Measurements from ENCODE around the gene FBRSL1. TPM values are rescaled to one million over a fixed set of nuclear protein-coding genes. Genes with fewer than 3 reads are reported as not detected.

FBRSL1 gene
- total RNA-seq, 1 donor from 2014 or later, result 26.1 TPM

DNA sequence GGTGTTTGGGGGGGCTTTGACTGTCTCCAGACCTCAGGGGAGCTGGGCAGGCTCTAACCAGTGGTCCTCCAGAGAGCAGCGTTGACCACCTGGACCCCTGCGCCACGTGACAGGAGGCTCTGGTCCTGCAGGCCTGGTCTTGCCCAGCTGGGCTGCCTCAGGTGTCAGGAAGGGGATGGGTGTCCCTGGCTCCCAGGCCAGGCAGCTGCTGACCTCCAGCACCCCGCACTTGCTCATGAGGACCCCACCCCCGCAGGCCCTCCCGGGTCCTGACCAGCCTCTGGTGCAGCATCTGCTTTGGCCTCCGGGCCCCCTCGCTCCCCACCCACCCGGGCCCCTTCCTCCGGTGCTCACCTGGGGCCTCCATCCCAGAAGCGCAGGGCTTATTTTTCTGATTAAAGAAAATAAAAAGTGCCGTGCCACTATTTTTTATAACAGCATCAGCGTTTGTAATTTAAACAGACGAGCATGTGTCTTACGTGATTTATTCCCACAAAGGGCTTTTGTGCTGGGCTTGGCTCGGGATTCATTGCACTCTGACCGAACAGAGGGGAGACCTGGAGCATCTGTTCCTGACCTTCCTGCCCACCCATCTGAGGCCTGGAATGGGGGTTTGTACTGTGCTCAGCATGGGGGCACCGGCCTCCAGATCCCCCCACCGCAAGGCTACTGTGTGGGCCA lies 21.7 kb downstream of the FBRSL1 start:
- no peak for ATAC-seq

DNA sequence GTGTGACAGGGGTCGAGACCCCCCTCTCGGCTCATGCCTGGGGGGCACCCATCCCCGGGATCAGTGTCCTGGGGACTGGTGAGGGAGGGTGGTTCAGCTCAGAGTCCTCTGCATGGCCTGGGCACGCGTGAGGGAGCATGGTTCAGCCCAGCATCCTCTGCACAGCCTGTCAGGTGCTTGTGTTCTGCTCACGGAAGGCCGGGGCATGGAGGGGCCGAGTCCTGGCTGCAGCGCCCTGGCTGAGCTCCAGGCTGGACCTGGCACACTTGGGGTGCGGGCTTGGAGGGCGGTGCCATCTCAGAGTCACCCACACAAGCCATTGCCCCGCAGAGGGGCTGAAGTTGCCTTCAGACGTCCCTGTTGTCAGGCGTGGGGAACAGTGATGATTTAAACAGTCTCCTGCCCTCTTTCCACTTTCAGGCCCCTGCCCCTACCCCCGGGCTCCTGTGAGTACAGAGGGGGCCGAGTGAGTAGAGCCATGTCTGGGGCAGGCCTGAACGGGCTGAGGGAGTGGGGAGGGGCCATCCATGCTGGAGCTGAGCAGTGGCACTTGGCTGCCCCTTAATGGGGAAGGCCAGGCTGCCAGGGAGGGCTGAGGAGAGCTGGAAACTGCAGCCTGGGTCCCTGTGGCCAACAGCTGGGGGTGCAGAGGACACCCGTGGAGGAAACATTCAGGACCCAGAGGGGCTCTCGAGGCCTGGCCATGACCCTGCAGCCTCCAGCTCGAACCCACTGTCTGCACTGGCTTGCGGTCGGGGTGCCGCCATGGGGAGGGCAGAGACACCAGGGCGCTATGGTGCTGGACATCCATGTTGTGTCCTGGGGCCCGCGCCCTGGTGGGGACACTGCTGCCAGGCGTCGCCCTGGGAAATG lies 22.5 kb downstream of the FBRSL1 start:
- ATAC-seq, result no peak

DNA sequence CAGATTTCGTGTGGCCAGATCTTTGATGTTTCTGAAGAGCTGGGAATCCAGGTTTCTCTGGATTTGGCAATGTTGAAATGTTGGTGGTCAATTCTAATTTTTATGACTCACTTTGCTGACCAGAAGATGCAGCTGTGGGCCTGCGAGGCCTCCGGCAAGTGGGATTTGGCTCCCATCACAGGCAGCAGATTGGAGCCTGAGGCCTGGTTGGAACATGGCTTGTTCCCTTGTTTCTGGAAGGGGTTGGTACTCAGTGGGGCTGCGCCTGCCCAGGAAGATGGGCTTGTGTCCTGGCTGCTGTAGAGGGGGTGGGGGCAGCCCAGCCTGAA lies 23.1 kb downstream of the FBRSL1 start:
- ATAC-seq, result no peak

DNA sequence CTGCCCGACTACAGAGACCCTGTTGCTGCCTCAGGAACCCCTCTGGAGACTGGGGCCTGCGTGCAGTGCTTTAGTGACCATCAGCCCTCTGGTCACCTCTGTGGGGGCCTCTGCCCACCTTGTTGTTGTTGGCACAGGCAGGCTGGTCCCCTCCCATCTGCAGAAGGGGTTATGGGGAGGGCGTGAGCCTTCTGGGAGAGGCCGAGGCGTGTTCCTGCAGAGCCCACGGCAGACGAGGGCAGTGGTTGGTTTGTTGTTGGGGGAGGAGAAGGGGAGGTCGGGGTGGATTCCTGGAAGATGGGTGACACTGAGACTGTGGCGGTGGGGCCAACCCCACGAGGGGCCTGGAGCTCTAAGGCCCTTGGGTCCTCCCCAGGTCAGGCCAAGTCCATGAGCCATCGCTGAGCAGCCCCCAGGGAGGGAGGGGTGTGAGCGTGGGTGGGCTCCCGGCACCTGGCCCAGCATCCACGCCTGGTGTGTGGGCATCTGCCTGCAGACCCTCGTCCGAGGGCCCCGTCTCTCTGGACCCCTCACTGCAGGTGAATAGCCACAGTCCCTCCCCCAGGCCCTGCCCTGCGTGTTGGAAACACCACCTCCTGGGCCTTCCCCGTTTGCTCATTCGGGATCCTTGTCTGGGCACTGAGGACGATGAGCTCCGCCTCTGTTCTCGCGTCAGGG lies 23.6 kb downstream of the FBRSL1 start:
- peak; percentile 45 for ATAC-seq

DNA sequence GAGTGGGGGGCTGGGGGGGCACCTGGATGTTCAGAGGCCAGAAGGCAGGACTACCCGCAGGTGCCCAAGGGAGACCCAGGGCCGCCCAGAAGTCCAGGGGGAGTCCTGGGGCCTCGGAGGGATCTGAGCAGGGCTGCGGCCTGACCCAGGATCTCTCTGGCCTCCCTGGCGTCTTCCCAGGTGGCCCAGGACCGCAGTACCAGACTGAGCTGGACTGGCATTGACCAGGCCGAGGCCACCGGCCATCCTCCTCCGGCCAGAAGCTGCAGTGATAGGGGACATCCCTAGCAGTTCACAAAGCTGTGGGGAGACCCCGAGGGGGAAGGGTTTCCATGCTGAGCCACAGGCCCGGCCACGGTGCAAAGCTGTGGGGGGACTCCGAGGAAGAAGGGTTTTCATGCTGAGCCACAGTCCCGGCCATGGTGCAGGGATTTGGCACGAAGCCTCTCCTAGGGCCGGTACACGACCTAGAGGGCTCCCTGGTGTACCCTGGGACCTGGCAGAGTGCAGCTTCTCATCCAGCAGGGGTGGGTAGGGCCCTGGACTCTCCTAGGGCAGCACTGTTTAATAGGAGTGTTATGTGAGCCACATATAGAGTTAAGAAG lies 24.4 kb downstream of the FBRSL1 start:
- ATAC-seq, result no peak

DNA sequence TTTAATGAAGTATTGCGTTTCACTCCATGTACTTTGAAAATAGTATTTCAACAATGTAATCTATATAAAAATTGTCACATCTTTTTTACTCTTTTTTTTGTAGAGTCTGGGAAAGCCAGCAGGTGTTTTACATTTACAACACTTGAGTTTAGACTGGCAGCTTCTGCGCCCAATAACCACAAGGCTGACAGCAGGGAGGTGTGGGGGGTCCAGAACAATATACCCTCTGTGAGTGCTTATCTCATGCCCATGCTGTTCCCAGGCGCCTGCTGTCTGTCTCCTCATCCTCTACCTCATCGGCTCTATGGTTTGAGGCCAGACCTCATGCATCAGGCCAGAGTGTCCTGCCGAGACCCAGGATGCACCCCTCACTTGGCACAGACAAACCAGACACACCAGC lies 24.9 kb downstream of the FBRSL1 start:
- no peak for ATAC-seq

DNA sequence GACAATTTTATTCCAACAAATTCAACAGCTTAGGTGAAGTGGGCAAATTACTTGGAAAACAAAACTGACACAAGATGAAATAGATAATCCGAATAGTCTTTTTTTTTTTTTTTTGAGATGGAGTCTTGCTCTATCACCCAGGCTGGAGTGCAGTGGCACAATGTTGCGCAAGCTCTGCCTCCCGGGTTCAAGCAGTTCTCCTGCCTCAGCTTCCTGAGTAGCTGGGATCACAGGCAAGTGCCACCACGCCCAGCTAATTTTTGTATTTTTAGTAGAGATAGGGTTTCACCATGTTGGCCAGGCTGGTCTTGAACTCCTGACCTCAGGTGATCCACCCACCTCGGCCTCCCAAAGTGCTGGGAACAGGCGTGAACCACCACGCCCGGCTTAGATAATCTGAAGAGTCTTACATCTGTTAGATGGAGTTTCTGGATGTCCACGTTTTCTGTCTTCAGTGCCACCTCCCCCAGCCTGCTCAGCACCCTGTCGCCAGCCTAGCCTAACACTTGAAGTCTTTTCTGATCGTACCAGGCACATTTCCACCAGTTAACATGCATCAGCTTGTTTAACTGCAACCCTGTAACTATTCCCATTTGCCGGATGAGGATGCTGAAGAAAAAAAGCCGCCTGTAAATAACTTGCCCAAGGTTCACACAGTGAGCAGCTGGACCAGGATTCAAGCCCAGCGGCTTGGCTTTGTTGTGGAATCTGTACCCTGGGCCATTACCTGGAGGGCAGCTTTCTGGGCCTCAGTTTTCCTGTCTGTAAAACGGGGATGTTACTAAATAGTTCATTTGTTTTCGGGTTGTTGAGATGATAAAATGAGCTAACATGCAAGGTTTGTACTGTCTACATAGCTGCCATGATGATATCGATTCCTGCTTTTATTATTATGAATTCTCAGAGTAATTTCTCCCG lies 26.4 kb downstream of the FBRSL1 start:
- peak; percentile 15 for ATAC-seq

DNA sequence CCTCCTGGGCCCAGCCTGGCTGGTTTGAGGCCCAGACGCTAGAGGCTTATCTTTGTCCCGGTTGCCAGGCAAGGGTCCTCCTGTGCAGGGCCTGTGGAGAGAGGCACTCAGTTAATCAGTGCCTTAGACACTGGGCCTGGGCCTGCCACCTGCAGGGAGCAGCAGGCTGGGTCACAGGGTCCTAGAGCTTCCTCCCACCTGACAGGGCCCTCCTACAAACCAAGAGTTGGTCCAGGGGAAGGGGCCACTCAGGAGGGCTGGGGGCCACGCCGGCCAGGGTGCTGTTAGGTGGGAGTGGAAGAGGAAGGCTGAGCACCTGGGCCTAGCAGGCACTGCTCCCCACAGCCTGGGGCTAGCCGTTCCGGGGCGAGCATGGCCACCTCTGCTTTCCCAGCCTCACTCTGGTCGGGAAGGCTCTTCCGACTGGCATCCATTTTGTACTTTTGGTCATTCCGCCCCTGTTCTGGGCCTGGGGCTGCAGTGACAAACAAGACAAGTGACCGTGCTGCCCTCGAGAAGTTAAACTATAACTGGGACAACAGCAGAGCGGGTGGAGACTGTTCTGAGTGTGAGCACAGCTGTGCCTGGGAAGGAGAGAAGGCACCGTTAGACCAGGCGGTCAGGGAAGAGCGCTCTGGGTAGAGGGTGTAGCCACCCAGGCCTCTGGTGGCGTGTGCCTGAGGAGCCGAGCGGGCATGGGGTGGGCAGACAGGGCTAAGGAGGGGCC lies 27.2 kb downstream of the FBRSL1 start:
- no peak for ATAC-seq

DNA sequence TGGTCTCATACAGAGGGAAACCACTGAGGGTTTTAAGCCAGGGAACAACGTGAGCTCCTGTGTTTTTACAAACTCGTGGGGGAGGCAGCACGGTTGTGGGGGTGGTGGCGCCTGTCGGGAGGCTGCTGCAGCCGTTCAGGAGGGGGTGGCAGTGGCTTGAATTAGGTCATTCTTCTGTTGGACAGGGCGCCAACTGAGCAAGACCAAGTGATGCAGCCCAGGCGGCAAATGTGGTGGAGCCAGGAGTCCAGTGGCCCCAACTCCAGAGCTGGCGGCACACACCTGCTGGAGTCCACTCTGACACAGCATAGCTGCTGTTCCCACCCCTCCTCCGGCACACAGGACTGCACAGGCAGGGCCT lies 27.8 kb downstream of the FBRSL1 start:
- no peak for ATAC-seq

DNA sequence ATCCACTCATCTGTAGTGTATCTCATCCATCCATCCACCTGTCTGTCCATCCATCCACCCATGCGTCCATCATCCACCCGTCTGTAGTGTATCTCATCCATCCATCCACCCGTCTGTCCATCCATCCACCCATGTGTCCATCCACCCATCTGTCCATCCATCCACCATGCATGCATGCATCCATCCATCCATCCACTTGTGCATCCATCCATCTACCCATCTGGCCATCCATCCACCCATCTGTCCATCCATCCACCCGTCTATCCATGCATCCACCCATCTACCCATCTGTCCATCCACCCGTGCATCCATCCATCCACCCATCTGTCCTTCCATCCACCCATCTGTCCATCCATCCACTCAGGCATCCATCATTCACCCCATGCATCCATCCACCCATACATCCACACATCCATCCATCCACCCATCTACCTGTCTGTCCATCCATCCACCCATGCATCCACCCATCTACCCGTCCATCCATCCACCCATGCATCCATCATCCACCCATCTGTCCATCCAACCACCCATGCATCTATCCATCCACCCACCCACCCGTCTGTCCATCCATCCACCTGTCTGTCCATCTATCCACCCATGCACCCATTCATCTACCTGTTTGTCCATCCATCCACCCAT lies 28.5 kb downstream of the FBRSL1 start:
- ATAC-seq, result no peak

DNA sequence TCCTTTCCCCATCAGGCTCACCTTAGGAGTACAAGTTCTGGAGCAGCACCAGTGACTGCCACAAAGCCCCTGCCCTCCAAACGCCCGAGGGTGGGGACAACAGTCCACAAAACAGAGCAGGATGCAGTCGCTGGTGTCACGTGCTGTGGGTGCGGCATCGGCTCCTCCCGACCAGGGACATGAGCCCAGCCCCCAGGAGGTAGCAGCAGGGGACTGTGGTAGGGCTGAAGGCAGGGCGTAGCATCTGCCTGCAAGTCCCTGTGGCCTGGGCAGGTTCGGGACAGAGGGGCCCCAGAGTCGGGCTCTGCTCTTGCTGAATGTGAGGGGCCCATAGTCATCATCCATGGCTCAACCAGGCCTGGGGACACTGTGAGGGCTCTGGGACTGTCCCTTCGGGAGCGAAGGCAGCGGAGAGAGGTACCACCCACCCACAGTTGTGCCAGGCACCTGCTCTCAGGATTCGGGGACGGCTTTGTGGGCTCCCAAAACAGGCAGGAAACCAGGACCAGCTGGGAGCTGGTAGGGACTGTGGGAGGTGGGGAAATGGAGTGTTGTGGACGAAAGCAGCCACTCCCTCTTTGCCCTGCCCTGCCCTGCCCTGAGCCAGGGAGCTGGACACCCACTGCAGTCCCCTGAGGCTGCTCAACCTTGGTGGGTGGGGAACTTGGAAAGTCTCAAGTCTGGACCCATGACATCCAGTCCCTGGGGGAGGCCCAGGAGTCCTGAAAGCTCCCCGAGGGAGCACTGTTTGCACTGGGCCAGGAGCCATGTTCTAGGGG lies 30.7 kb downstream of the FBRSL1 start:
- no peak for ATAC-seq

DNA sequence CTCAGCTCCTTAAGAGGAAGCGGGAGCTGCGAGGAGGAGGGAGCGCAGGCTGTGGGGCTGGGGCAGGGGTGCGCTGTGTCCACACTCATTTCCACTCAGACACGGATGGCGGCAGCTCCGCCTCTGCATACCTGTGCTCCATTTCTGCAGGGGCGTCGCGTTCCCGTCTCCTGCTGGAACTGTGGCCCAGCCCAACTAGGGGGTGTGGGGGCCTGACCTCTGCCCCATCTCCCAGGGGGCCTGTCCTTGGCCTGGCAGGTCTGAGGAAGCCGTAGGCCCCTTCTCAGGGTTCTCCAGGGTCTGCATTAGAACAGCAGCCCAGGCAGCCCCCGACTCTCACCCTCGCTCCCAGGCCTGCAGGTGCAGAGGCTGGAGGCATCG lies 31.2 kb downstream of the FBRSL1 start:
- no peak for ATAC-seq

DNA sequence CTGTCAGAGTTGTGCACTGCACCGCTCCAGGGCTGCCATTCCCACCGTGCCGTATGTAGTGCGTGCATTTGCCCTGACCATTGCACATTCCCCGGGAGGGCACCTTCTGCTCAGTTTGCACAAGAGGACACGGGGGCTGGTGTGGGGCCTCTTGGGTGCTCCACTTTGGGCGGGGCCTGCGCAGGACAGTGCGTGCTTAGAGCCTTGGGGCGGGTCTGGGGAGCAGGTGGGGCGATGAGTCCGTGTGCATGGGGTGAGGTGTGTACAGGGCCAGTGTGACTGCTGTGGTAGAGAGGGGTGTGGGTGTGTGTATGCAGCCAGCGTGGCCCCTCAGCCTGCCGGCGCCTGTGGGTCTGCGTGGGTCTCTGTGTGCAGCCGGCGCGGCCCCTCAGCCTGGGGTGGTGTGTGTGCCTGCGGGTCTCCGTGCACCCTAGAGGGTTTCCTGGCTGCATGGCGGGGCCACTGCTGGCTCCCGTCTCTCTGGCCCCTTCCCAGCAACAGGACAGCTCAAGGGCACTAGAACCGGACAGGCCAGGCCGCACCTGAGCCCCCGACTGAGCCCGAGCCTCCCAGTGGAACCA lies 31.9 kb downstream of the FBRSL1 start:
- ATAC-seq, result no peak

DNA sequence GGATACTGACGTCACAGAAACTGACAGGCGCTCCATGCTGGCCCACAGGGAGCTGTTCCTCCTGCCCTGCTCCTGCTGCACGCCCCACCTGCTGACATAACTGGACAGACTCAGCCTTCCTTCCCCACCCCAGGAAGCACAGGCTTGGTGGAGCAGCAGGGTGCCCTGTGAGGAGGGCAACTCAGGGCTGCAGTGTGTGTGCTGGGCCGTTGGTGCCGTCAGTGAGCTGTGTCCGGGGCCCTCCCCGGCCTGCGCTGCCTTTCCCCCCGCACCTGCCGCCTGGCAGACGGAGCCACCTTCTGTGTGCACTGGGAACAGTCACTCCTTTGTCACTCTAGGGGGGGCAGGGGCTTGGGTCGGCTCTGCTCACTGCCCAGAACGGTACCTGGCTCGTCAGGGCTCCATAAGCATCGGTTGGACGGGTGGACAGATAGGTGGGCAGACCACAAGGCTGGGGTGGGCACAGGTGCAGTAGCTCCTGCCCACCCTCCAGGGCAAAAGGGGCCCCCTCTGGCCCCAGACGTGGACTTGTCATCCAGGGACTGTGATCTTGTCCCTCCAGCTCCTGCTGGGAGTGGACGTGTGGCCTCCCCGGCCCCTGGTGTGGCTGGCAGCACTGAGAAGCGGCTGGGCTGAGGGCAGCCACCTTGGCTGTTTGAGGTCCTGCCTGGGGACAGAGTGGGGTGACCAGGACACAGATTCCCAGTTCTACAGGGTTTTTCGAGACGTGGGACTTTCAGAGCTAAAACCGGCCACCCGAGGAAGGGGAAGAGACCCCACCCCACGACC lies 32.8 kb downstream of the FBRSL1 start:
- no peak for ATAC-seq

DNA sequence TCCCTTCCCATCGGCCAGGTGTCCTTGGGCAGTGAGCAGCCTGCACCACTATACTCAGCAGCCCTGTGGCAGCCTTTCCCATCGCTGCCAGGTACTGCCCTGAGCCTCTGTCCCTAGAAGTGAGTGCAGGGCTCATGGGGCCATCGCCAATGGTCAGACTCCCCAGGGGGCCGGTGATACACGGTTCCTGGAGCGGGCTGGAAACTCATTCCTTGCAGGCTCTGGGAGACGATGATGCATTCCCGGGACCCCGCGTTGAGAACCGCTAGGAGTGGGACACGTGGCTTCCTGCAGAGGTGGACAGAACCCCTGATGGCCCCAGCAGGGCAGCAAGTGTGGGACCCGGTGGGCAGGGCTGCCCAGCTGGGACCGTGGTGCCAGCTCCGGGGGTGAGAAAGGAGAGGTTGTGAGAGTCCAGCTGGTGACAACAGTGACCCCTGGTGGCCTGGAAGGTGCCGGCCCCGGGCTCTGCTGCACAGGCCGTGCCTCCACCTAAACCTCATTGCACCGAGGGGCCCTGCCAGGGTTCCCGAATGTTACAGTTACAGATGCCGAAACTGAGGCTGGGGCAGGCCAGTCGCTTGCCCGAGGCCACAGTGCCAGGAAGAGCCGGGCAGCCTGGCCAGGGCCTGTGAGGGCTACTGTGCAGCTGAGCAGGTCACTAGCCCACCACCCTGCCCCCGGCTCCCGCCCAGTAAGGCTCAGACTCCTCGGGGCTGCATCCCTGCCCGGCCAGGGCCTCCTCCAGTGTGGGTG lies 33.8 kb downstream of the FBRSL1 start:
- ATAC-seq, result peak; percentile 50

DNA sequence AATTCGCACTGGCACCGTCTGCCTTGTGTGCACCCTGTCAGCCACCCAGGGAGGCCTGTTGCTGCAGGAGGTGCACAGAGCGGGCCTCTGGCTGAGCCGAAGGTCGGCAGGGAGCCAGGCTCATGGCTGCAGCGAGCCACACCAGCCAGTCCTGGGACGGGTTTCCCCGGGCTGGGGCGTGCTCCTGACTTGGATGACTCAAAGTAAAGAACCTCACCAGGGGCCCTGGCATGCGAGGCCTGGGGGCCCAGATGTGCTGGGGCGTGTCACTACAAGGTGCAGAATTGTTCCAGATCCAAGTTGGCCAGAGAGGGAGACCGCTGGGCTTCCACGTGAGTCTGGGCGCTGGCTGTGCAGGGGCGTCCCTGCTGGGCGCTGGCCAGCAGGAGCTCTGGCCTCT lies 34.5 kb downstream of the FBRSL1 start:
- peak; percentile 90 for ATAC-seq

DNA sequence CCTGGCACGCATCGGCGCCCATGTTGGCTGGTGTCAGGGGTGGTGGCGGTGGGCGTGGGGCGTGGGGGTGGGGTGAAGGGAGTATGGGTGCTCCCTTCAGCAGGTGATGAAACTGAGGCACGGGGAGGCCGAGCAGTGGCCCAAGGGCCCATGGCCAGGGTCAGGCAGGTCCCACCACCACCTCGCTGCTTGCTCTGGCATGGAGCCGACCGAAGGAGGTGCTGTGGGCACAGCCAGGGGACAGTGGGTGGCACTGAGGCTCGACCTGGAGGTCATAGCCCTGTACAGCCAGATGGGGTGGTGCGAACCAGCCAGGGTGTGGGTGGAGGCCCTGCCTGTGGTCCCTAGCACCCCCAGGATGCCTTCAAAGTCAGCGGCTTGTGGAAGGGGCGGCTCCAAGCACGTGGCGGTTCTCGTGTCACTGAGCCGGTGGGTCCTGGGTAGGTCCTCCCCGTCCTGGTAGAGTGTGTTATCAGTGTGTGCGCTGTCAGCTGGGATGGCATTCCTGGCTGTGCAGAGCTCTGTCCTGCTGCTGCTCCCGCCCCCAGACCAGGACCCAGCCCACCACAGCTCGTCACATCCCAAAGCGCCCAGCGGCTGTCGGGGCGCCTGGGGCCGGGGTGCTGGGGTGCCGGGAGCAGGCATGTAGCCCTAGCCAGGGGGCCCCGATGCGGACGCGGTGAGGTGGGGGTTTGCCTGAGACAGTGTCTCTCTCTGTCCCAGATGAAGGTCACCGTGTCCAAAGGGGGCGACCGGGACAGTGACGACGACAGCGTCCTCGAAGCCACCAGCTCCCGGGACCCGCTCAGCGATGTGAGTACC lies 35.3 kb downstream of the FBRSL1 start:
- no peak for ATAC-seq

Data from esophagus mucosa (tissue), 1 donor.